GM19397 (cell line): ENCODE data around the gene PCSK1.
"Not testable (repeated sequence)": the region's sequence is repeated elsewhere in the genome, so short reads cannot be mapped to it uniquely, and the experiment has no call there.

ENCODE experiments used
- ATAC-seq: cut with Tn5 transposase; IDR thresholded peaks from one replicate; pipeline ENCODE4 v1.9.1; 2021; ENCODE audit warnings: mild to moderate bottlenecking, moderate library complexity; ENCODE audit not compliant: unreplicated experiment

The PCSK1 gene

DNA sequence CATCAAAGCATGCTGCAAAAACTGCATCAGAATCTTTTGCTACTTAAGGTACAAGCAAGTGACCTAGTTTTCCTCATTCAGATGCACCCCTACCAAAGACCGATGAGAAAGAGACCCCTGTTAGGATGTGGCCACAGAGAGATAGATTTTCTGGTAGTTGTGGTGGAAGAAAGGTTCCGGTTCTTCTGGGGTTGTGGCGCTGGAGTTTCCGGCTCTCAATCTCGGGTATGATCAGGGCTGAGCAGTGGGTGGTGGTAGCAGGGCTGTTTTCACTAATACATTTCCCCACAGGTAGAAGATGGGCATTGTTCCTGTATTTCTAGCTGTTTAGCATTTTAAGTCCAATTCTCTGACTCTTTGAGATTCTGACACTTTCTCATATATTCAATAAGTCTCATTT, 58.4 kb downstream of the PCSK1 start:
- no peak for ATAC-seq

DNA sequence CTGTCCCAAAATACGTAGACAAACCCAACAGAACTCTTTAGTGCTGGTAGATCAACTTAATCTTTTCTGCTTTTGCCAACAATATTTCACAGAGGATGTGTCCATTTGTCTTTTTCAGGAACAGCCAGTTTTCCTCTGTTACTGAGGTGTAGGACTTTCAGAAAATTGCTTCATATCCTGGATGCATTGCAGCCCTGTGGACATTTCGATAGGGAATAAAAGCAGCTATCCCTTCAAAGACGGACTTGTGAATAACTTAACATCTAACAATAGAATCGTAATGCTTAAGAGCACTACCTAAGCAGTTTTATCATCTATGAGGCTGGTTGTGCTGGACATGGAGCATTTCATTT, 59.7 kb downstream of the PCSK1 start:
- ATAC-seq = no peak

DNA sequence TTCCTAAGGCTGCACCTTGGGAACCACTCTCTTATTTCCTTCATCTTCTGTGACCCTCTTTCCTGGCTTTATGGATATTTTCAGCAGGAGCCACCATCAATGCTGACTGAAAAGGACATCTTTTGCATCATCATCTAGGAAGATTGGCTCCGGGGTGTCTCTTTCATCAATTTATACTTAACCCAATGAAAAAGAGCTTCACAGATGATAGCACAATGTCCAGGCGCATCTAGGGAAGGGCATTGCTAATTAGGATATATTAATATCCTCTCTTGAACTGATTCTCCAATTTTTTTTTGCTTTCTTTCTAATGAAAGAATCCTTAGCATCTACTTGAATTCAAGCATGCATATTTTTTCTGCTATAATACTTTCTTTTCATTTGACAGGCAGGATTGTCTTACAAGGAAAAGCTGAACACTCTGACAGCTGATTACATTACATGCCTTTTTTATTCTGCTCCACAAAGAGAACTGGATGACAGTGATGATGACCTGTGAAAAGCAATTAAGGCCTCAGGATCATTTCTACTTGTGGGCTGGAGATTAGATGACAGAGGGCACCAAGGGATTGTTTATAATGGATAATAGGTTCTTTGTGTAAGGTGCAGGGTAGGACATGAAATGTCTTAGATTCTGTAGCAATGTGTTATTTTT, 60.2 kb downstream of the PCSK1 start:
- ATAC-seq = no peak

DNA sequence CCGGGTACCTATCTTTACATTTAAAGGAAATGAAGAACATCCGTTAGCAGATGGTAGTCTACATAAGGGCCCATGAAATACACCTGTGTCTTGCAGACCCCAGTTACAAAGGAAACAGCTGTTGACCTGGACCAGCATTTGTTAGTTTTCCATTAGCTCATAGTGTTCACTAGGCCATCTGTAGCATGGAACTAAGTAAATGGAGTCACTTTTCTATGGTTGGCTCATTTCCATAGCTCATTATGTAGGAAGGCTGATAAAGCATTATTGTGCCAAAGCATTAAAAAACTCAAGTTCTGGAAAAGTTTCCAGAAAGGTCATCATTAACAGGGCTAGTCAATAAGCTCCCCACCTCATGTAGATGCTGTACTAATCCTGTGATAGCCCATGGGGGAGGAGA, 62.1 kb downstream of the PCSK1 start:
- no peak for ATAC-seq

DNA sequence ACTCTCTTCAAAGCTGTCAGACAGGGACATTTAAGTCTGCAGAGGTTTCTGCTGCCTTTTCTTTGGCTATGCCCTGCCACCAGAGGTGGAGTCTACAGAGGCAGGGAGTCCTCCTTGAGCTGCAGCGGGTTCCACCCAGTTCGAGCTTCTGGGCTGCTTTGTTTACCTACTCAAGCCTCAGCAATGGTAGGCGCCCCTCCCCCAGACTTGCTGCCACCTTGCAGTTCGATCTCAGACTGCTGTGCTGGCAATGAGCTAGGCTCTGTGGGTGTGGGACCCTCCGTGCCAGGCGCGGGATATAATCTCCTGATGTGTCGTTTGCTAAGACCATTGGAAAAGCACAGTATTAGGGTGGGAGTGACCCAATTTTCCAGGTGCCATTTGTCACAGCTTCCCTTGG, 65.7 kb downstream of the PCSK1 start:
- not testable (repeated sequence) for ATAC-seq

DNA sequence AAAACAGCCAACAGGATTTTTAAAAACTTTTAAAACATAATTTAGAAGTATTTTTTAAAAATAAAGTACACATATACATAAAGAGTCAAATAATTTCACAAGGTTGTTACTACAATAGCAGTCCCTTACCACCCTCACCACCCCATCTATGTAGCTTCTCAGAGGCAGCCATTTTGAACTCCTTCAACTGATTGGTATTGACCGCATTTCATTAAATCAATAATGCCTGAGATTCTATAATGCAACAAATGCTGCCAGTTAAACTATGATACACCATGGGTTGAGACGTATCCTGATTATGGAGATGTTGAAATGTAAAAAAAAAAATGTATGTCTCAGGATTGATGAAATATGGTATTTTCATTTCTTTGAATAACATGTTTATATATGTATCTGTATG, 78.8 kb downstream of the PCSK1 start:
- ATAC-seq = no peak

DNA sequence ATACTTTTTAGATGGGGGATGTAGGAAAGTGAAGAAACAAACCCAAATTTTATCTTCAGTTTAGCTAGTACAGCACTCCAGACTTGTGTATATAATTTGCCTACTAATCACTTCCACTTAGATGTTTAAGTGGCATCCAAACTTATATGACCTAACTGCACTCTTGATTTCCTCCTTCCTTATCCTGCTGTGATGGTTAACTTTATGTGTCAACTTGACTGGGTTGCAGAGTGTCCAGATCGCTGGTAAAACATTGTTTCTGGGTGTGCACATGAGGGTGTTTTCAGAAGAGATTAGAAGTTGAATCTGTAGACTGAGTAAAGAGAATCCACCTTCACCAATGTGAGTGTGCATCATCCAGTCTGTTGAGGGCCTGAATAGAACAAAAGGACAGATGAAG, 79.8 kb downstream of the PCSK1 start:
- no peak for ATAC-seq

DNA sequence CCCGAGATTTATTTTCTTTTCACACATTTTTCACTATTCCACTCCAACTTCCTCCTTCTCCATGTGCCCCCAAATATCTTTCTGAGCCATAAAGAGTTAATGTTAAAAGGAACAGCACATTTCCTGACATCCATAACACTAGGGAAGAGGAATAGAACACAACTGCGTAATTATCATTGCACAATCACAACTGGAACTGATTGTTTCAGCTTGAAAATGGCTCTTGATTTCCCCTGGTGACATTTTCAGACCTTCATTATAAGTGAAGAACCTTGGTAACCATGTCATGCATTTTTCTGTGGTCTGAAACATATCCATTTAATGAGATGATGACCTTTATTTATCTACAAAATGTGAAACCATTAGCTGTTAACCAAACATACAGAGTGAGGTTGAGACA, 82.4 kb downstream of the PCSK1 start:
- ATAC-seq = no peak

DNA sequence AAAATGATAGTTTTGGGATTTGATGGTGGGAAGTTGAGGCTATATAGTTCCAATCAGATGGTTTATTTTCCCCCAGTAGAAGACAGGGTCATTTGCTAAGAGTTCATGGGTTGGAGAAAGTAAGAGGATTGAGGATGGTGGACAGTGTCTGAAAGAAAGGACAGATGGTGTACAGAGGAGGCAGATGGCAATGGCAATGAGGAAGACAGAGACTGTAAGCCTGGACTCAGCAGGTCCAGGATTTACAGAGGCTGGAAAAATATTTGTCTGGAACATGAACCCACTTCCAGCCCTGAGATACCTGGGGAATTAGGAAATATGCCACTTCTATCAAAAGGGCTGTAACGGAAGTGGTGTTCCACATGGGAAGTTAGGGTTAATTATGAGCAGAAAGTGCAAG, 84.5 kb downstream of the PCSK1 start:
- no peak for ATAC-seq

DNA sequence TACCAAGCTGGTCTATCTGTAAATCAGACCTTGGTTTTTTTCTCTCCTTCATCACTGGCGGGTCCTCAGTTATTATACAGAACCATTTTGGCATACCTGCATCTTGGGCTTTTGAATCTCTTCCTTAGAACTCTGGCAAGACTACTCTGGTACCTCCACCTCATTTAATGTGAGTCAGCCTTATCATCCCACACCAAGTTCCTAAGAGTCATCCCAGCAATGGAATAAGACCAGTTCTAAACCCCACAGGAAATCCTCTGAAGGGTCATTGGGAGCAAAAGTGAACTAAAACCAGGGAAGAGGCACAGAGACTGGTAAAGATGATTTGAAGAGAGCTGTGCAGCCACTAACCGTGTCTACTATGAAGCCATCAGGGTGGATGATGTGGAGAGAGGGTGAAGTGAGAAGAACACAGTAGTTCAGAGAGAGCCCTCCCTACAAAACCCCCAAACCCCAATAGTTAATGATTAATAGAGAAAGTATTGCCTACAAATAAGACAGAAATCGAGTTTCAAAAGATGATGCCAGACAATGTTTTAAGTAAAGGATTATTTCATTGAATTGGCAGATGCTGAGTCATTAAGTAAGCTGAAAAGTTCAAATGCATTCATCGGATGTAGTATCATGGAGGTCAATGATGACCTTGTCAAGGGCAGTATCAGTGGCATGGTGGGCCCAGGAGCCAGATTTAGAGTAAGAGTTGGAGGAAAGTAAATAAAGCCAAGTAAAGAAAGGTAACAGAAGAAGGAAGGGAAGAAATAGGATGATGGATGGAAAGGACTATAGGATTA, 85.4 kb downstream of the PCSK1 start:
- ATAC-seq = no peak

DNA sequence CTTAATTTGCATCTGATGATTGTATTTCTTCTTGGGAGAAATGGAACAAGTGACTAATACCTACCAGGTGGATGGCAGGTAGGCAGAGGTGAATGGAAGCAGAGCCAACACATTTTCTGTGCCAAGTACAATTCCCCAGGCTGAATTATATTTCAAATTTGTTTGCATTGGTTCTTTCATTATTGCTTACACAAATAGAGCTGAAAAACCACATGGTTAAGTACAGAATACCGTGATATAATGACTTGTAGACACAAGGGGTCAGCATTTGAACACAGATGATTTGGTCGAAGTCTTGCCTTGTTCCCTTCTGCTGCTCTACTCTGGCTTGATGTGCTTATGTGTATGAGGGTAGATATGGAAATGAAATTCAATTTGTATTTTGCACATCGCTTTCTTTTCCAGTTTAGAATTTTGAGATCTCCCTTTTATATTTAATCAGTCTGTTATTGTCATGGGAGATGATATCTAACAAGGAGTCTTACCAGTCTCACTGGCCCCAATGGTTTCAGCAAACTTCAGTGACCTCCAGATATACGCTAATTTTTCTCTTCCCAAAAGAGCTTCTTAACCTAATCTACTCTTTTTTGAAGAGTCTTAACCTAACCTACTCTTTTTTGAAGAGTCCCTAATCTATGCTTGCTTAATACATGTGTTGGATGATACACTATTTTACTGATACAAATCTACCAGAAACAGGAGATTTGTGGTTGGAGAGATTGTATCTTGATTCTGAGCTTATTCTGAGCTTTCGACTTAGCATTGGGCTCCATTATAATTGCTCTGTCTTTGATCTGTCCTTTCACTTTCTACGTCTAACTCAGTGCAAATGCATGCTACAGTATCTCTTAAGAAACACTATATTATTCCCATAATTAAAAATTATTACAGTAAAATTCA, 88.1 kb downstream of the PCSK1 start:
- peak; percentile 89 for ATAC-seq

DNA sequence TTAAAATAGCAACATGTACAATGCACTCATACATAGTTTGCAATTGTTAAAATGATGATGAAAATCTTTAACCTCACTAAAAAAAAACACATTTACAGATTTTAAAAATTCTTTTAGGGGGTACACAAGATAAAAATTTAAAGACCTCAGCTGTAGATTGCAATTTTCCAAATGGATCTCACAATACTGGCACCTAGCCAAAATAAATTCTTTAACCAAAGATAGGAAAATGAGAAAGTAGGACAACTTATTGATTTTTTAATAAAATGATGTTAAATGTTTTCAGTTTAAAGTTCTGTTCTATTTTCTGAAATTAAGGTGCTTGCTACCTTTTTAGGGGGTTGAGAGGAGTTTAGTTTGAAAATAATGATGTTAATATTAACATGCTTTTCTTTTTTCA, 90.0 kb downstream of the PCSK1 start:
- ATAC-seq = no peak

DNA sequence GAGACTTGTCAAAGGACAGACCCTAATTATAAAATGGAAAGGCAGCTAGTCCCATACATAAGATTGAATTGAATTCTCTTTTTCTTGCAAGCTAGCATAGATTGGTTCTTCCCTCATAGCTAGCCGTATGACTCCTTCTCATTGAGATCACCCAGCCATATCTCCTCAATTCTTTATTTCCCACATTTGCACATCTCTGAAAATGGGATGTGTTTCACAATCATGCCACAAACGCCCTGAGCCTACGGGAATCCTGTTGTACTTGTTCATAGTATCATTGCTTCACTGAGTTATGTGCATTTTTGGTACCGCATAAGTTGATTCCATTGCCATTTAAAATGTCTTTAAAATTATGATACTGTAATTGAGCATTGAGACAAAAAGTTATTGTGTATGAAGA, 90.5 kb downstream of the PCSK1 start:
- ATAC-seq = no peak
